GM19193 (cell line): ENCODE data around the gene ECM1.

ENCODE experiments used
- POLR2A ChIP-seq: IDR thresholded peaks from 4 replicates; pipeline ENCODE4 v1.6.1; 2011; ENCODE audit not compliant: insufficient read depth, insufficient read length; ENCODE audit errors: extremely low read depth

ECM1 gene

GRCh38 chr1:150548632-150549495 lies 41.0 kb downstream of the ECM1 start, which contains the start of gene ADAMTSL4:
ADAMTSL4 (plus strand) TSS chr1:150549408; CDS start chr1:150552289, 2,881 bp downstream.
- no peak for TF ChIP-seq POLR2A

- TF ChIP-seq POLR2A = no peak
These were observed 41.8 kb downstream of the ECM1 start for GRCh38 chr1:150549496-150550221.

GRCh38 chr1:150550222-150551050 lies 42.5 kb downstream of the ECM1 start:
- TF ChIP-seq POLR2A = no peak

- no peak for TF ChIP-seq POLR2A
These were observed 43.3 kb downstream of the ECM1 start for GRCh38 chr1:150551051-150551783.

GRCh38 chr1:150551784-150552127 lies 43.8 kb downstream of the ECM1 start:
- no peak for TF ChIP-seq POLR2A

GRCh38 chr1:150552128-150552910 lies 44.4 kb downstream of the ECM1 start:
- no peak for TF ChIP-seq POLR2A

- TF ChIP-seq POLR2A = no peak
These were observed 45.0 kb downstream of the ECM1 start for GRCh38 chr1:150552911-150553289.

- TF ChIP-seq POLR2A = no peak
These were observed 45.6 kb downstream of the ECM1 start for GRCh38 chr1:150553392-150554085.

- no peak for TF ChIP-seq POLR2A
These were observed 46.2 kb downstream of the ECM1 start for GRCh38 chr1:150554086-150554452.

GRCh38 chr1:150555198-150555970 lies 47.5 kb downstream of the ECM1 start:
- no peak for TF ChIP-seq POLR2A

- TF ChIP-seq POLR2A = no peak
These were observed 48.3 kb downstream of the ECM1 start for GRCh38 chr1:150555971-150556865.
